HUDEP-2 (cell line): ENCODE data around the gene ZSWIM6.

Source experiments
- DNase-seq, 76 experiments: peaks; one replicate each; lab custom pipeline; 2025; ENCODE audit not compliant: unreplicated experiment in 76 of 76; lab: John Stamatoyannopoulos, UW

ZSWIM6 gene

DNA sequence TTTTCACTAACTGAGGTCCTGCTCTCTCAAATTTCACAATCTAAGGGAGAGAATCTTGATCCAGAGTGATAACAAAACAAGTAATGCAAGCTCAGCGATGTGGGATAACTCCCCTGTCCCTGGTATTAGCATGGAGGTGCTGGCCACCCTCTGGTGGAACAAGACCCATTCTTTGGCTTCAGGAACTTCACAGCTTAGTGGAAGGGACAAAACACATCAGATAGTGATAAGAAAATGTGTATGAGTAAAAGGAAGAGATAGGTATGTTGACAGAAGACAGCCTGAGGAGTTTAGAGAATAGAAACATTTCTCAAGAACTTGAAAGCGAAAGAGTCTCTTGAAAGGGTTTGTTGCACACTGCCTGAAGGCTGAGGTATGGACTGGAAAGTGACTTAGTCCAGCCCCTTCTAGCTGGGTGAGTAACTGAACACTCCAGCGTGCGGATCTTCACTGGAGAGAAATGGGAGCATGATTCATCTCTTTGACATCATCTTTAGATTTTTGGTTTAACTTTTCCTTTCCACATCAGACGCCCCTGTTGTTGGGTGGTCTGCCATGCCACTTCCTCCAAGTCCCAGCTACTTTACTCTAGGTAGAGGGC, 25.4 kb upstream of the ZSWIM6 start:
- no peak for DNase-seq

- DNase-seq: no peak
Measured at GRCh38 chr5:61307191-61307590, 24.9 kb upstream of the ZSWIM6 start.

DNA sequence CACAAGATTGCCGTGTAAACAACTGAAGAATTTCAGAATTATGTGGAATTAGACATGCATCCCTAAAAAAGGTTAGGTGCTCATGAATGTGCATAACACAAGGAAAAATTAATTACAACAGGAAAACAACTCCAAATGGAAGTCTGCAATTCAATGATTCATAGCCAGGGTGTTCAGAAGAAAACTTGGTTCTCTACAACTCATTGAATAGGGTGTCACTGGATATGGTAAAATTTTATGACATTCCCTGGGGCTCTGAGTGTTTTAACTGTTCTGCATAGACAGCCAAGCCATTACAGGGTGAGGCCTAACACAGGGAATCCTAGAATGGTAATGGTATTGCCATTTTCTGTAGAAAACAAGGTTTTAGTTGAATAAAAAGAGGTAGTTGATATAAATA, 24.4 kb upstream of the ZSWIM6 start:
- no peak for DNase-seq

DNA sequence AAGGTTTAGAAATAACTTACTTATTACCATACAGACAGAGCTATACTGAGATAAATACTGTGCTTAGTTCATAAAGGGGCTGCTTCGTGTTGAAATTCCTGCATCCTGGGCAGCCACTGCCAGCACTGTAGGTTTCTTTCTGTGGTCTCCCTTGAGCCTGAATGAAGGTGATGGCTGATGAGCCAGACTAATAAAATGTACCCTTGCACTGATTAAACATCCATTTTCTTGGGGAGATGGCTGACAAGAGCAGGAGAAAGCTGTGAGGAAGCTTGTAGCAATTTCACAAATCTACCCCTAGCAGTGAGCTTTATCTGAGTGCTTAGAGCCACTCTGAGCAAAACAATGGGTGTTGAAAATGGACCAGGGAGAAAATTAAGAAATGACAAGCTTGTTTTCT, 23.3 kb upstream of the ZSWIM6 start:
- no peak for DNase-seq

GRCh38 chr5:61309115-61309514, 22.9 kb upstream of the ZSWIM6 start:
- DNase-seq: no peak

DNA sequence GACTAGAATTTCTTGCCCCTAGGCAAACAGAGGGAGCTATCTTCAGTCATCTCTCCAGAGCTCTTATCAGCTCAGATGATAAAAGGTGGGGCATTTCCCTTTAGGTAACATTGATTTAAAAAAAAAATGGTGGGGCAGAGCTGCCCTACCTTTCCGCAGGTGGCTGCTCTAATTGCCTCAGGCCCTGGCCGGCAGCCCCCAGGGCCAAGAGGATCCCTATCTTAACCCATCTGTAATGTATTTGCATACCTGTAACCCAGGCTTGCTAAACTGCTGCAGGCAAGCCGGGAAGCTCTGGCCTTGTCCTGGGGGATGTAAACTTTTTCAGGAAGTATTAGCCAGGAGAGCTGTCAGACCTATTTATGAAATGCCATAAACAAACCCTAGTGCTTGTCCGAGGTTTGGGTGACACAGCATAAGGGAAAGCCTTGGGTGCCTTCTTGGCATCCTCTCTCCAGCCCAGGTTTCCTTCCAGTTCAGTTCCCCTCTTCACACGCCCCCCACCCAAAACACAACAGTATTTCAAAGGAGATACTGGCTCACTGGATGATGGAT, 20.9 kb upstream of the ZSWIM6 start:
- no peak for DNase-seq

- no peak for DNase-seq
Measured at GRCh38 chr5:61311836-61312808, 19.9 kb upstream of the ZSWIM6 start.

- DNase-seq: no peak
Measured at GRCh38 chr5:61313960-61314681, 17.9 kb upstream of the ZSWIM6 start.

DNA sequence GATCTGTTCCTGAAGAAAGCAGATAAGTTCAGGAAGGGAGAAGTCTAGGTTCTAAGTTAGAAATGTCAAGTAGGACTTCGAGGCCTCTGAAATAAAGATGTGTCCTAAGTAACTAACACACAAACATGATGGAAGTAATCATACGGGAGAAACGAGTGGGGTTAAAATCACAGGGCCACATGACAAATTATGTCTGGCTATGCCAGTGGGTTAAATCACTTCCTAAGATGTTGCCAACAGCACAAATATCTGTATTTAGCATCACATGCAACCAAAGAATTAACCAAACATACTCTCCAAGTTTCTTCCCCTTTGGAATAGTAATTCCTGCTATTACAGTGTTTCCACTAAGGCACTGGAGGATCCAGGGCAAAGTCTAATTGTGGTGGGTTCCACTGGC, 13.7 kb upstream of the ZSWIM6 start:
- no peak for DNase-seq

DNA sequence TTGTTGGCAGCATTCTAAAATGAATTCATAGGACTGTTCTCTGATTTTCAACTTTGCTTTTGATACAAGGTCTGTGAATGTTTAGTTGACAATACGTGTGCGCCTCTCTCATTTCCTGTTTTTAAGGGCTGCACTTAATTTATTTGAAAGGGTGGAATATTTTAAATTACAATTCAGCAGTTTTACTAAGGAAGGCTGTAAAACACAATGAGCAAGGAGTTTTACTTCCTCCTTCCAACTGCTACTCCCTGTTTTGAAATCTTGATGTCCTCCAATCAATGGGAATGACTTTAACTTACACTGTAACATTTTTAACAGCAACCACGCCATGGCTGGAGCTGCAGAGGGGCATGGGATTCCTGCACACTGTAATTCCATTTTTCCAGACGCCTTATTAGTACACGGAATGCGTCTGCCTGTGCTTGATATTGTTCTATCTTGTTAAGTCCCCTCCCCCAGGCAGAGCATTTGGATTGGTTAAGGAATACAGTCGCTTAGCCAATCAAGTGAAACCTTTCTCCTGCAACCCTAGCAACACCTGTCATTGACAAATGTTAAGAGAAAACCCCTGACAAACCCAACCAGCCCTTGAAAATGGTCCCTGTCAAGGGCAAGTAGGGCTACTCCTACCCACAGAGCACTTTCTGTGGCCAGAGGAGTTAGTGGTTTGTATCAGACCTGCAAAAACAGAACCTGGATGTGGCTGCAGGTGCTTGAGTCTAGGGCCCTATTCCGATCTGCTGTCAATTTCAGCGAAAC, 12.5 kb upstream of the ZSWIM6 start:
- DNase-seq: peak in 2 of 76 experiments; percentile 3 to 8

DNA sequence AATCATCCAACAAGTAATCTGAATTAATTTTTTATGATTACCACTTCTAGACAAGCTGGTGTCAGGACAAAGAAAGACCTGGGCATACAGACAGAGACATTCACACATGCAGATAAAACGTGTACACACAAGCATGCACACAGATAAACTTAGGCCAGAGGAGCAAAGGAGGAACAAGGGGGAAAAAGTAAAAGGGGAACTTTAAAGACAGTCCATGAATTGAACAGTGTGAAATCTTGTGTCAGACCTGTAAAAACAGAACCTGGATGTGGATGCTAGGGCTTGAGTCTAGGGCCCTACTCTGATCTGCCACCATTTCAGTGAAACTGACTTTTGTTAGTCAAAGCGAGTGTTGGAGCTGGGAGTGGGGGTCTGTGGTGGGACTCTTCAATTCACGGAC, 11.2 kb upstream of the ZSWIM6 start:
- no peak for DNase-seq

DNA sequence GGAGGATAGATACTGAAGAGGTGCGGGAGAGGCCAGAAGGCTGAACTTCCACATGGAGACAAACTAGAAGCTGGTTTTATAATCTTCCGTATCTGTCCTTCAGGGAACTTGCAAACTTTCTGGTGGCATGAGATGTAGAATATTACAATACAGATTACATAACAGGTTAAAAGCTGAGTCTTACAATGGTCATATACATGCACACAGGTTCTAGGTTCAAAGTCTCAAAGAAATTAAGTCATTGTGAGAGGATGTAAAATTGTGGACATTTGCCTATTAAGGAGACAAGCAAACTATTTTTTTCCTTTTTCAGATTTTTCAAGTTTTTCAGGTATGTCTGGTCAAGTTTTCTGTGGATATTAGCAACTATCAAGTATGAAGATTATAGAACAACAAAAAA, 10.4 kb upstream of the ZSWIM6 start:
- DNase-seq: no peak

DNA sequence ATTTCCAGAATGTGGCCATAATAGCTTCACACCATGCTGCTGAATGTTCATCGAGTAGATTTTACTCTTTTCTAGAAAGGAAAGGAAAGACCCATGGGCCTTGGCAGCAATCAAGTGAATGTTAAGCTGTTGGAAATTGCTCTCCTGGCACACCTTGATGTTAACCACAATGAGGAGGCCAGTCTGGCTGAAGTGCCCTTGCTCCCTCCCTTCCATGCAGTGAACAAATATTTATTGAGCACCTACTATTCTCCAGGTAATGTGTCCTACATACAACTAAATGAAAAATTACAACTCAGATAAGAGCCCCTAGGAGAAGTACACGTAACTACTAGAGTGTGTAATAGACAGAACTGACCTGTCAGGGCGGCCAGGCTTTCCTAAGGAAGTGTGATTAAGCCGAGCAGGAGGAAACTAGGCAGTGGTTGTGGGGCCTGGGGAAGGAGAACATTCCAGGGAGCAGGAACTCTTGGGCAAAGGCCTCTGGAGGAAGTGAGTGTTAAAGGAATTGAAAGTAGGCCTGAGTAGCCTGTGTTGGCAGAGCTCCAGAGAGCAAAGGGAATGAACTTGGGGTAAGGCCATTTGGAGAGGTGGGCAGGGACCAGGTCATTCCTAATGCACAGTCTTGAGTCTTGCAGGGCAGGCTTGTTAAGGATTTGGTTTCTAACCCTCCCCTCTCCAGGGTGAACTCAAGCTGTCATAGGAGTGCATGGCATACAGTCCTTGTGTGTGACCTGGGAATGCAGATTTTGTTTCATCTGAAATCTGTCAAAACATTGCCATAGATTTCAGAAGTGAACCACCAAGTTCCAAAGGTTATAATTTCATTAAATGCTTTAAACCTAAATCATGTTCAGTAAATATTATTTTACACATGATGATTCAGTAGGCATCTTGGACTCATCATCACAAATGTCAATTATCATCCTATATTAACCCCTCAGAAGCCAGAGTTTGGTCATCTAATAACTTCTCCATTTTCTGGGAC, 9.0 kb upstream of the ZSWIM6 start:
- no peak for DNase-seq

DNA sequence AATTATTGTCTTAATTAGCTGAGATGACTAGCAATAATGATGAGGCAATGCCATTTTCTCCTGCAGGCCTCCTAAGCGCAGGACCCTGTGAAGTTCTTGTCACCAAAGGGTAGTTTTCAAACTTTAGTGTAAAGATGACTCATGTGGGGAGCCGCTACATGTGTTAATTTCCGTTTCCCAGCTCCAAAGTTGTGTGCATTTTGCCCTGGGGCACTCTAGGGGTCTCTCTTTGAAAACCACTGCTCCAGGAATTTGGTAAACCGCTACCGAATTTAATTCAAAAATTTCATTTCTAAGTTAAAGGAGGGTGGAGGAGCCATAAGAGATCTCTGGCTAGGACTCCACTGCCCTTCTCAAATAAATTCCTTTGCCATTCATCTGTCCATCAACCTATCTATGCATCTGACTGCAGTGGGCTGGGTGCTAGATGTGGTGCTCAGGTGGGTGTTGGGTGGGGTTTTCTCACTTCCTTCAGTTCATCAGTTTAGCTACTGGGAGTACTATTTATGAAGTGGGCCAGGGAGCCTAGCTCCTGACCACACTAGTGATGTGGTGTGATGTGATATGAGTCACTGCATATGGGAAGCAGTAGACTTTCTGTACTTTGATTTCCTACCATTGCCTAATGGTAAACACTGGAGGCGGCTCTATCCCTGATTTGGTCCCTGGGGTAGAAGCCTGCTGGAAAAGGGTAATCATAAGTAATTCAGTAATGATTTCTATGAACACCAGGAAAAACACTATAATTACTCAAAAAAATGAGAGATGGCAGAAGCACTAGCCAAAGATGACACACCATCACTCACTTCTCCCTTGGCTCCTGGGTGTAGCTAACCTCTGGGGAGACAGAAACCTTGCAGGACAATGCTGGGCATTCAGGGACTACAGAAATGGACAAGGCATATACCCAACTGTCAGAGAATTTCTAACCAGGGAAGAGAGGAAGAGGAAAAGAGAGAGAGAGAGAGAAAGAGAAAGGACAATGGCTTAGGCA, 4.0 kb upstream of the ZSWIM6 start:
- no peak for DNase-seq

- DNase-seq: no peak
Measured at GRCh38 chr5:61328791-61329549, 3.1 kb upstream of the ZSWIM6 start.

DNA sequence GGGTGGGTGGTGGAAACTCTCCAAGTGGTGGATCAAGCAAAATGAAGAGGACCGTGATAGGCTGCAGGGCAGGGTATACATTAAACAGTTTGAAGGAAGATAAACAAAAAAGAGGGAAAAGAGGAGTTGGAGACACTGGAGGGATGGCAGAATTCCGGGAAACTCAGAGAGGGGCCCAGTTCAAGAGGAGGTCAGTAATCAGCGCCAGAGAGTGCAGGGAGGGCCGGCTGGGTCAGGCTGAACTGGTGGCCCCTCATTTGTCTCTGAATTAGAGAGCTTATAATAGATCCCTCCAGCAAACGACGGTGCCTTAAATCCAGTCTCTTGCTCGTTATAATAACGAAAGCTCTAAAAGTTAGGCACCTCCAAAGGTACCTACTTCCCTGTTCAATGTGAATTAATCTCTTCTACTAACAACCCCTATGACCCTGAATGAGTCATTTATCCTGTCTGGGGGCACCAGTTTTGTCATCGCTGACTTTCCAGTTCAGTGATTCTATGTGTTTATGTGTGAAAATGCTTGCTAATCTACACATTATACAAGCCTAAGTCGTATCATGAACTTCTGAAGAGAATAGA, 2.4 kb upstream of the ZSWIM6 start:
- no peak for DNase-seq

DNA sequence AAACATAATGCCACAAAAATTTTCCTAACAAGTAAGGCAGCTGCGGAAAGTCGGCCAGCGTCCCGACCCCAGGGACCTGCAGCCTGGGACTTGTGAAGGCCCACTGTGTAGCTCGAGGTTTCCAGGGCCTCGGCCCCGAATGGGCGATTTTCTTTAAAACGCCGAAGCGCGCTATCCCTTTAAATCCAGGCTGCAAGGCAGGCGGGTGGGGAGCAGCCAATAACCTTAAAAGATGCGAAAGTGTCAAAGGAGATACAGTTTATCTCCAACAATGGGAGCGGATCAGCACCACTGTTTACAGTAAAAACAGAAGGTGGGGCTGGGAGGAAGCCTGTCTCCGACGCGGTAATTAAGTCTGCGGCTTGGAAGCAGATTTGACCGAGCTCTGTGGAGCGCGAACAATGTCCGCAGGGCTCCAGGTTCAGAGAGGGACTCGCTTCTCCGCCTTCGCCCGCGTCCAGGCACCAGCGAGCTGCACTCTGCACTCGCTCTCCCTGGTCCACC, 1.7 kb upstream of the ZSWIM6 start:
- peak in 23 of 76 experiments; percentile 4 to 50 (median 30) for DNase-seq
